ENCODE measurements around the gene LRRC8E. TPM values are rescaled to one million over a fixed set of nuclear protein-coding genes. Genes with fewer than 3 reads are reported as not detected.

The LRRC8E gene
- polyA plus RNA-seq, 4 donors = 0.46 to 3.2 (median 2.1) TPM

DNA sequence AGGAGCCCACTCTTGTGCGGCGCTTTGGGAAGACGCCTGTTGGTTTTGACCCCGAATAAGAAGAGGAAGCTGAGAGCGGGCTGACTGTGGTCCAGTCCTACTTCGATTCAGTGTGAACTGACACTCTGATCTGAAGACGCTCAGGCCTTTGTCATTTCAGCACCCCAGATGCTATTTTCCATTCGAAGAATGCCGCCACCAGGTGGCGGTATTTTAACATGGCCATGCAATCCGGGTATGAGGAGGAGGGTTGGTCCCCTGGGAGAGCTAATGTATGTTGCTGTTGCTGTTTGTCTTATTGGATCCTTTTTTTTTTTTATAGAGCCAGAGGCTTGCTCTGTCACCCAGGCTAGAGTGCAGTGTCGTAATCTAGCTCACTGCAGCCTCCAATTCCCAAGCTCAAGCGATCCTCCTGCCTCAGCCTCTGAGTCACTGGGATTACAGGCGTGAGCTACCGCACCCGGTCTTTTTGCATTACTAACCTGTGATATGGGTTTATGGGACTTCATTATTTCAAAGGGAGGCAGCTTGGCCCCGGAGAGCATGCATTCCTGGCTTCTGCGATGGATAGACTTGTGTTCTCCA, 56.0 kb downstream of the LRRC8E start:
- peak; percentile 81 to 89 (median 86) for DNase-seq (ENCODE audit: low read depth in 4 of 4, low spot score in 3 of 4)

DNA sequence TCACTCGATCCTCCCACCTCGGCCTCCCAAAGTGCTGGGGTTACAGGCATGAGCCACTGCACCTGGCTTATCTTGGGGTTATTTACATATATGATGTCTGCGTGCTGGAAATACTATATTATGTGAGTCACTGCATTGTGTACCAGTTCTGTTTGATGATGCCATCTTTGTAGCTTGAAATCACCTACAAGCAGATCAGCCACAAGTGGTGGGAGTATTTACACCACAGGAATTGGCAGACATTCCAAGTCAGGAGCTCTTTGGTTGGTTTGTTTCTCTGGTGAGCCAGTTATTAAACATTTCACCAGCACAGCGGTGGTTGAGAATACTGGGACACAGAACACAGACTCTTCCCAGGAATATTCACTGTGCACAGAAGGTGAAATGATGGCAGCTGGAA, 59.6 kb downstream of the LRRC8E start:
- DNase-seq (ENCODE audit: low read depth in 4 of 4, low spot score in 3 of 4) = no peak

Other genes starting within 250 kb of the LRRC8E start
- 1 to 10 TPM in 3 of 4 donors, under 1 TPM in 1; 0.54 to 3.0 (median 1.6) TPM for gene RETN, start 219.5 kb upstream of the LRRC8E start, polyA plus RNA-seq (ENCODE audit: insufficient read length in 4 of 4)
- under 1 TPM; 0.13 to 0.31 (median 0.24) TPM for gene MCEMP1, start 211.4 kb upstream of the LRRC8E start, polyA plus RNA-seq (ENCODE audit: insufficient read length in 4 of 4)
- 10 to 100 TPM; 34.1 to 65.4 (median 41.0) TPM for gene TRAPPC5, start 207.7 kb upstream of the LRRC8E start, polyA plus RNA-seq (ENCODE audit: insufficient read length in 4 of 4)
- 1 to 10 TPM in 1 of 4 donors, under 1 TPM in 3; 0.19 to 1.2 (median 0.36) TPM for gene FCER2, start 186.4 kb upstream of the LRRC8E start, polyA plus RNA-seq (ENCODE audit: insufficient read length in 4 of 4)
- under 1 TPM in 1 of 4 donors, not detected in 3; 0.31 TPM for gene CLEC4G, start 156.4 kb upstream of the LRRC8E start, polyA plus RNA-seq (ENCODE audit: insufficient read length in 4 of 4)
- gene CD209, start 141.0 kb upstream of the LRRC8E start, polyA plus RNA-seq (ENCODE audit: insufficient read length in 4 of 4) = 1 to 10 TPM in 3 of 4 donors, under 1 TPM in 1; 0.87 to 6.0 (median 1.7) TPM
- gene CLEC4M, start 125.3 kb upstream of the LRRC8E start, polyA plus RNA-seq (ENCODE audit: insufficient read length in 4 of 4) = 1 to 10 TPM in 3 of 4 donors, under 1 TPM in 1; 0.08 to 3.0 (median 2.1) TPM
- gene EVI5L, start 58.3 kb upstream of the LRRC8E start, polyA plus RNA-seq (ENCODE audit: insufficient read length in 4 of 4) = 10 to 100 TPM; 14.0 to 18.7 (median 16.1) TPM
- 1 to 10 TPM; 3.5 to 9.9 (median 6.8) TPM for gene PRR36, start 14.1 kb upstream of the LRRC8E start, polyA plus RNA-seq (ENCODE audit: insufficient read length in 4 of 4)
- 10 to 100 TPM; 20.8 to 41.9 (median 24.8) TPM for gene MAP2K7, start 15.4 kb downstream of the LRRC8E start, polyA plus RNA-seq (ENCODE audit: insufficient read length in 4 of 4)
- gene TGFBR3L, start 26.3 kb downstream of the LRRC8E start, polyA plus RNA-seq (ENCODE audit: insufficient read length in 4 of 4) = under 1 TPM in 3 of 4 donors, not detected in 1; 0.24 to 0.60 (median 0.59) TPM
- 10 to 100 TPM; 13.6 to 20.9 (median 16.1) TPM for gene SNAPC2, start 31.8 kb downstream of the LRRC8E start, polyA plus RNA-seq (ENCODE audit: insufficient read length in 4 of 4)
- gene CTXN1, start 37.6 kb downstream of the LRRC8E start, polyA plus RNA-seq (ENCODE audit: insufficient read length in 4 of 4) = 10 to 100 TPM; 11.6 to 34.1 (median 13.9) TPM
- 10 to 100 TPM; 31.1 to 61.0 (median 42.3) TPM for gene TIMM44, start 55.2 kb downstream of the LRRC8E start, polyA plus RNA-seq (ENCODE audit: insufficient read length in 4 of 4)
- 10 to 100 TPM; 66.7 to 94.5 (median 85.1) TPM for gene ELAVL1, start 117.1 kb downstream of the LRRC8E start, polyA plus RNA-seq (ENCODE audit: insufficient read length in 4 of 4)
- gene CCL25, start 164.2 kb downstream of the LRRC8E start, polyA plus RNA-seq (ENCODE audit: insufficient read length in 4 of 4) = under 1 TPM; 0.29 to 0.47 (median 0.39) TPM

All from left renal pelvis (tissue), 4 donors.